A549 (cell line): Measurements from ENCODE around the gene SUGCT. TPM values are rescaled to one million over a fixed set of nuclear protein-coding genes. Genes with fewer than 3 reads are reported as not detected.
"Not testable (repeated sequence)": the region's sequence is repeated elsewhere in the genome, so short reads cannot be mapped to it uniquely, and the experiment has no call there.

Experiments used
- ATAC-seq, 2 experiments: fragments of 200-7000 bp in 1 of 2; fragments of >200 bp in 1 of 2; cut with Nextera tagmentation in 1 of 2; cut with Tn5 transposase in 1 of 2; 3 replicates each; pipeline versions ENCODE4 v1.8.0 to v1.9.1; 2018 to 2020; ENCODE audit warnings: mild to moderate bottlenecking in 1 of 2, moderate library complexity in 1 of 2
- CTCF ChIA-PET: fragments of 300-600 bp; sonication (Branson Sonifier 250); formaldehyde crosslinking; extraction: SDS; loops from one replicate; lab custom pipeline; 2021; ENCODE audit warnings: antibody characterized with exemption, inconsistent platforms; lab: Yijun Ruan, JAX
- POLR2A ChIA-PET: fragments of 350-600 bp; formaldehyde crosslinking; extraction: SDS; loops from one replicate; lab custom pipeline; 2021; ENCODE audit warnings: antibody characterized with exemption, inconsistent platforms; lab: Yijun Ruan, JAX
- DNase-seq, 2 experiments: peaks; one replicate each; pipeline versions ENCODE4 v3.0.0 to v3.0.0-alpha.2; 2011 to 2016; ENCODE audit warnings: low read depth in 1 of 2, low spot score in 1 of 2
- FAIRE-seq: peaks from 2 replicates; lab custom pipeline; 2011; peaks lifted over from hg19 to GRCh38; lab: Jason Lieb, UNC
- H3K27ac ChIP-seq, 2 experiments: fragments of >200 bp; sonication (Bioruptor Twin); formaldehyde crosslinking; 3 replicates each; pipeline ENCODE4 v1.5.1; 2016 to 2017
- H3K4me1 ChIP-seq: fragments of >200 bp; sonication (Bioruptor Twin); formaldehyde crosslinking; 3 replicates; pipeline ENCODE4 v1.6.1; 2016
- H3K4me2 ChIP-seq: fragments of >200 bp; sonication (Bioruptor Twin); formaldehyde crosslinking; 3 replicates; pipeline ENCODE4 v1.6.1; 2016
- H3K4me3 ChIP-seq: fragments of >200 bp; sonication (Bioruptor Twin); formaldehyde crosslinking; 3 replicates; pipeline ENCODE4 v1.5.1; 2016
- H3K9me3 ChIP-seq: fragments of >200 bp; sonication (Bioruptor Twin); formaldehyde crosslinking; 3 replicates; pipeline ENCODE4 v1.6.1; 2016
- CHD4 ChIP-seq: fragments of 200-600 bp; sonication (generic); IDR thresholded peaks from 2 replicates; pipeline ENCODE4 v1.6.1; 2016; ENCODE audit warnings: antibody characterized with exemption, mild to moderate bottlenecking, borderline replicate concordance
- EHF ChIP-seq: fragments of 250-450 bp; sonication (Bioruptor Pico); IDR thresholded peaks from 2 replicates; pipeline ENCODE4 v1.5.0; 2020; ENCODE audit warnings: mild to moderate bottlenecking
- EHMT2 ChIP-seq: fragments of 200-600 bp; sonication (generic); IDR thresholded peaks from 2 replicates; pipeline ENCODE4 v1.6.1; 2016; ENCODE audit warnings: antibody characterized with exemption, low read depth, mild to moderate bottlenecking, moderate library complexity
- FOXS1 ChIP-seq: fragments of 250-450 bp; sonication (Bioruptor Pico); IDR thresholded peaks from 2 replicates; pipeline ENCODE4 v1.5.0; 2020; ENCODE audit warnings: mild to moderate bottlenecking, moderate library complexity
- JUNB ChIP-seq: fragments of >200 bp; sonication (Bioruptor Twin); formaldehyde crosslinking; IDR thresholded peaks from 2 replicates; pipeline ENCODE4 v1.6.1; 2016
- MAFK ChIP-seq: fragments of 450-650 bp; IDR thresholded peaks from 2 replicates; pipeline ENCODE4 v1.6.1; 2014; ENCODE audit not compliant: partially characterized antibody
- NPAS2 ChIP-seq: fragments of 250-450 bp; sonication (Bioruptor Pico); IDR thresholded peaks from 2 replicates; pipeline ENCODE4 v1.8.0; 2022; ENCODE audit warnings: mild to moderate bottlenecking, moderate library complexity, borderline replicate concordance
- NR3C1 ChIP-seq: fragments of >200 bp; sonication (Bioruptor Twin); formaldehyde crosslinking; IDR thresholded peaks from 3 replicates; pipeline ENCODE4 v1.6.1; 2017
- POLR2A ChIP-seq: IDR thresholded peaks from 2 replicates; pipeline ENCODE4 v1.6.1; 2012; ENCODE audit warnings: mild to moderate bottlenecking, low read length
- POLR2AphosphoS2 ChIP-seq: conservative IDR thresholded peaks from 2 replicates; pipeline ENCODE4 v1.6.1; 2012; ENCODE audit warnings: low read length, improper control_type of control experiment, inconsistent platforms
- RAD21 ChIP-seq, 2 experiments: fragments of >200 bp in 1 of 2; sonication (Bioruptor Twin) in 1 of 2; formaldehyde crosslinking in 1 of 2; IDR thresholded peaks in 1 of 2; conservative IDR thresholded peaks in 1 of 2; 2 replicates in 1 of 2; 3 replicates in 1 of 2; pipeline ENCODE4 v1.6.1; 2012 to 2018; ENCODE audit warnings: inconsistent platforms in 1 of 2
- RCOR1 ChIP-seq: fragments of 150-350 bp; IDR thresholded peaks from 2 replicates; pipeline ENCODE4 v1.6.1; 2014; ENCODE audit warnings: antibody characterized with exemption, low read length, low read depth
- RFX5 ChIP-seq: fragments of 450-650 bp; IDR thresholded peaks from 2 replicates; pipeline ENCODE4 v1.7.1; 2014; ENCODE audit warnings: antibody characterized with exemption, mild to moderate bottlenecking, moderate library complexity
- SMC3 ChIP-seq: fragments of >200 bp; sonication (Bioruptor Twin); formaldehyde crosslinking; IDR thresholded peaks from 3 replicates; pipeline ENCODE4 v1.6.1; 2018; ENCODE audit warnings: inconsistent platforms
- TFCP2L1 ChIP-seq: fragments of 250-450 bp; sonication (Bioruptor Pico); IDR thresholded peaks from 2 replicates; pipeline ENCODE4 v1.5.0; 2021; ENCODE audit warnings: mild to moderate bottlenecking
- ZSCAN20 ChIP-seq: fragments of 250-450 bp; sonication (Bioruptor Pico); IDR thresholded peaks from 2 replicates; pipeline ENCODE4 v1.8.0; 2022; ENCODE audit warnings: mild to moderate bottlenecking, moderate library complexity
- WGBS: methylation state at CpG from one replicate; pipeline ENCODE4 v1.1.6; 2017; ENCODE audit errors: missing lambda C conversion rate; 5-methylcytosine and 5-hydroxymethylcytosine counted together
- polyA plus RNA-seq, 4 experiments: library from polyadenylated mRNA; depleted of rRNA in 3 of 4; stranded (reverse); fragments of >200 nt; fragmentation: RNase III in 1 of 4; extraction: RNeasy Plus Mini Kit Qiagen cat#74134 plus additional on column Dnase treatment in 1 of 4; gene quantifications; 2 replicates in 3 of 4; 3 replicates in 1 of 4; pipeline ENCODE4 v1.2.3, GENCODE V29; 2011 to 2017
- TF ChIP-seq, protein P1 (sequence below): fragments of >200 bp; sonication (Bioruptor Twin); formaldehyde crosslinking; IDR thresholded peaks from 3 replicates; pipeline ENCODE4 v1.5.1; 2016
- TF ChIP-seq, protein P2 (sequence below): fragments of 150-350 bp; IDR thresholded peaks from 2 replicates; pipeline ENCODE4 v1.6.1; 2014; ENCODE audit warnings: low read depth, mild to moderate bottlenecking, low read length

SUGCT gene
- polyA plus RNA-seq, 2 of the 4 experiments (the other 2 are of a cell fraction) = 1.4 to 1.6 TPM

DNA sequence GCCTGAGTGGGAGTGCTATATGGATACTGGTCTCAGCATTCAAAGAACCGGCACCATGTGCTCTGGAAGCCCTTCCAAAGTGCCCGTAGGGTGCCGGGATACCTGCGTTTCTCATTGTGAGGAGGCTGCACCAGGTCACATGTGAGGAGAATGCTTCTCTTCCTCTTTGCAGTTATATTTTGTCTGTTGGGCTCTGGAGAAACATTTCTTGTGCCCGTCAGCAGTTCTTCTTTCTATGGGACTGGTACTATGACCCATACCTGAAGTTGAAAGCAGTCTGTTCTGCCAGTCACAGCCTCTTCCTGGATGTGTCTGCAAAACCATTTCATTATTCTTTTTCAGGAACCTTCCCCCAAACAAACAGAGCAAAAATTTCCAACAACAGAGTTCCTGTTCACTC lies 465.0 kb downstream of the SUGCT start:
- no peaks in the 10 kb centered on the region for H3K9me3 ChIP-seq
- WGBS = 18% methylated on average over 5 of the region's 5 CpGs
- FAIRE-seq (no peak), DNase-seq (no peak), ATAC-seq (no peak)
- no peaks in the 10 kb centered on the region for H3K4me1 ChIP-seq
- CTCF ChIA-PET = no interaction called here
- H3K4me2 ChIP-seq = no peak overlapping the region
- no peak for TF ChIP-seq MAFK
- TF ChIP-seq EHF (CRISPR knock-in tag) = no peak
- no peak for TF ChIP-seq JUNB
- no peak for TF ChIP-seq POLR2A
- TF ChIP-seq EHMT2 = no peak
- POLR2A ChIA-PET = no interaction called here
- no peak overlapping the region for H3K4me3 ChIP-seq
- H3K27ac ChIP-seq = no peak overlapping the region

- CTCF ChIA-PET, FAIRE-seq, ATAC-seq, H3K4me2 ChIP-seq, DNase-seq, H3K4me3 ChIP-seq, H3K27ac ChIP-seq, POLR2A ChIA-PET, H3K4me1 ChIP-seq, H3K9me3 ChIP-seq: not testable (repeated sequence)
- WGBS = 5% methylated on average over 2 of the region's 2 CpGs
Observed at GRCh38 chr7:40602351-40602750, 467.5 kb downstream of the SUGCT start.

- CTCF ChIA-PET = interaction anchor here (0.6 to 2.4 kb wide), 14 partner anchors 9 to 665 kb away, joined by 3 to 13 read pairs (median 5); no protein-coding TSS in a partner anchor
- TF ChIP-seq RAD21 (conservative IDR thresholded peaks at IDR 0.05 in 1 of 2, IDR thresholded peaks at IDR 0.05 in 1 of 2) (peak; percentile 52 to 54; a peak in 4 of 5 replicates), FOXS1 (no peak), ZSCAN20 (CRISPR knock-in tag) (no peak), TFCP2L1 (no peak), EHF (CRISPR knock-in tag) (no peak), SMC3 (peak; percentile 69), RCOR1 (no peak)
- TF ChIP-seq, protein P1, sequence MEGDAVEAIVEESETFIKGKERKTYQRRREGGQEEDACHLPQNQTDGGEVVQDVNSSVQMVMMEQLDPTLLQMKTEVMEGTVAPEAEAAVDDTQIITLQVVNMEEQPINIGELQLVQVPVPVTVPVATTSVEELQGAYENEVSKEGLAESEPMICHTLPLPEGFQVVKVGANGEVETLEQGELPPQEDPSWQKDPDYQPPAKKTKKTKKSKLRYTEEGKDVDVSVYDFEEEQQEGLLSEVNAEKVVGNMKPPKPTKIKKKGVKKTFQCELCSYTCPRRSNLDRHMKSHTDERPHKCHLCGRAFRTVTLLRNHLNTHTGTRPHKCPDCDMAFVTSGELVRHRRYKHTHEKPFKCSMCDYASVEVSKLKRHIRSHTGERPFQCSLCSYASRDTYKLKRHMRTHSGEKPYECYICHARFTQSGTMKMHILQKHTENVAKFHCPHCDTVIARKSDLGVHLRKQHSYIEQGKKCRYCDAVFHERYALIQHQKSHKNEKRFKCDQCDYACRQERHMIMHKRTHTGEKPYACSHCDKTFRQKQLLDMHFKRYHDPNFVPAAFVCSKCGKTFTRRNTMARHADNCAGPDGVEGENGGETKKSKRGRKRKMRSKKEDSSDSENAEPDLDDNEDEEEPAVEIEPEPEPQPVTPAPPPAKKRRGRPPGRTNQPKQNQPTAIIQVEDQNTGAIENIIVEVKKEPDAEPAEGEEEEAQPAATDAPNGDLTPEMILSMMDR = peak; percentile 51
- TF ChIP-seq, all 56 proteins: peak for 3
- H3K27ac ChIP-seq = no peak overlapping the region
- 6% methylated on average over 14 of the region's 17 CpGs for WGBS
- no peak overlapping the region for H3K4me3 ChIP-seq
- no peaks in the 10 kb centered on the region for H3K4me1 ChIP-seq
- FAIRE-seq (no peak), DNase-seq (peak; percentile 44 to 45), ATAC-seq (peak; percentile 94 to 98)
- no peaks in the 10 kb centered on the region for H3K9me3 ChIP-seq
- POLR2A ChIA-PET = no interaction called here
- no peak overlapping the region for H3K4me2 ChIP-seq
Observed at GRCh38 chr7:40604601-40605438, 470.0 kb downstream of the SUGCT start.

- POLR2A ChIA-PET = no interaction called here
- 12% methylated on average over 5 of the region's 5 CpGs for WGBS
Observed at GRCh38 chr7:40608321-40609075, 473.7 kb downstream of the SUGCT start.

More at GRCh38 chr7:40608321-40609075, 473.7 kb downstream of the SUGCT start:
- DNase-seq (no peak), FAIRE-seq (no peak), ATAC-seq (no peak)
- Histone ChIP-seq H3K9me3 (no peaks in the 10 kb centered on the region), H3K4me1 (no peaks in the 10 kb centered on the region), H3K4me2 (no peak overlapping the region)
- CTCF ChIA-PET = interaction anchor here (1.5 kb wide), 1 partner anchor 376 kb away, joined by 4 read pairs; no protein-coding TSS in a partner anchor
- no peak for TF ChIP-seq RFX5
- TF ChIP-seq, protein P2, sequence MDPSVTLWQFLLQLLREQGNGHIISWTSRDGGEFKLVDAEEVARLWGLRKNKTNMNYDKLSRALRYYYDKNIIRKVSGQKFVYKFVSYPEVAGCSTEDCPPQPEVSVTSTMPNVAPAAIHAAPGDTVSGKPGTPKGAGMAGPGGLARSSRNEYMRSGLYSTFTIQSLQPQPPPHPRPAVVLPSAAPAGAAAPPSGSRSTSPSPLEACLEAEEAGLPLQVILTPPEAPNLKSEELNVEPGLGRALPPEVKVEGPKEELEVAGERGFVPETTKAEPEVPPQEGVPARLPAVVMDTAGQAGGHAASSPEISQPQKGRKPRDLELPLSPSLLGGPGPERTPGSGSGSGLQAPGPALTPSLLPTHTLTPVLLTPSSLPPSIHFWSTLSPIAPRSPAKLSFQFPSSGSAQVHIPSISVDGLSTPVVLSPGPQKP = no peak
- TF ChIP-seq NR3C1 = no peak
- no peak for TF ChIP-seq NPAS2
- no peak for TF ChIP-seq POLR2AphosphoS2
- no peak for TF ChIP-seq EHF (CRISPR knock-in tag)
- no peak for TF ChIP-seq CHD4
- TF ChIP-seq, all 56 proteins: peak for 0
- Histone ChIP-seq H3K27ac (no peak overlapping the region), H3K4me3 (no peak overlapping the region)
